Measurements from ENCODE around the gene HAGH. TPM values are rescaled to one million over a fixed set of nuclear protein-coding genes. Genes with fewer than 3 reads are reported as not detected.
A peak's percentile ranks its signal among the peaks of the same experiment; 100 is the strongest.

Gene HAGH
- total and polyA plus RNA-seq, 10 of the 15 experiments (the other 5 are each of a cell fraction or from before 2014, with no cell fraction given): 2.0 to 50.1 (median 22.4) TPM

GRCh38 chr16:1832838-1833454 lies 6.3 kb upstream of the HAGH start:
- H3K9me3 ChIP-seq (replicated peaks; ENCODE audit: control insufficient read depth, insufficient read depth, low read length): no peaks in the 10 kb centered on the region
- H2AFZ ChIP-seq (ENCODE audit: control insufficient read depth, low read depth, low read length): no peak overlapping the region
- ATAC-seq: no peak
- ChIA-PET SMC1A (ENCODE audit: uncharacterized antibody, unreplicated experiment) (no interaction called here), CTCF (no interaction called here), RAD21 (ENCODE audit: unreplicated experiment) (no interaction called here), POLR2A (no interaction called here)
- no peak for DNase-seq (ENCODE audit: low read depth, low spot score)
- in situ Hi-C loops (cut with MboI): no loop called here
- peak; percentile 29 for TF ChIP-seq BCL3 (IDR thresholded peaks at IDR 0.05; ENCODE audit: borderline replicate concordance, insufficient read depth, low read depth, low read length, poor library complexity, severe bottlenecking)
- TF ChIP-seq CHD4 (IDR thresholded peaks at IDR 0.05): no peak
- TF ChIP-seq KAT2A (conservative IDR thresholded peaks at IDR 0.05; ENCODE audit: control insufficient read depth, low read depth, low read length): no peak
- no peak for TF ChIP-seq NR2F1 (conservative IDR thresholded peaks at IDR 0.05)
- H3K4me3 ChIP-seq: no peak overlapping the region
- no peak overlapping the region for H3K9ac ChIP-seq (ENCODE audit: control insufficient read depth, insufficient read depth, low read length)
- intact Hi-C loops (cut with micrococcal nuclease; ENCODE audit: unreplicated experiment): no loop called here
- FAIRE-seq: no peak
- peaks cover 8% of the 10 kb centered on the region for H3K79me2 ChIP-seq (ENCODE audit: control insufficient read depth, insufficient read depth, low read length)
- no peaks in the 10 kb centered on the region for H3K27me3 ChIP-seq (replicated peaks in 1 of 2; ENCODE audit: control insufficient read depth in 2 of 2, insufficient read depth in 2 of 2, low read length in 1 of 2)
- no peak overlapping the region for H3K27ac ChIP-seq (ENCODE audit: control insufficient read depth, insufficient read depth)
- no peaks in the 10 kb centered on the region for H4K20me1 ChIP-seq (ENCODE audit: control insufficient read depth, insufficient read depth)
- no peak overlapping the region for H3K4me2 ChIP-seq (ENCODE audit: control insufficient read depth, insufficient read depth)
- H3K36me3 ChIP-seq (ENCODE audit: control insufficient read depth in 2 of 2, insufficient read depth in 2 of 2, low read length in 1 of 2): no peaks in the 10 kb centered on the region
- BruUV-seq (replicated peaks): no TSS peak
- H3K4me1 ChIP-seq (ENCODE audit: control insufficient read depth, insufficient read depth, low read length): peaks cover 4% of the 10 kb centered on the region; the same call in 1 of the 2 replicates
- 38% methylated on average over 9 of the region's 9 CpGs for WGBS (ENCODE audit: insufficient coverage, insufficient replicate concordance, low lambda C conversion rate, missing lambda C conversion rate)
